ENCODE data around the gene RAPGEF2.

Gene RAPGEF2

DNA sequence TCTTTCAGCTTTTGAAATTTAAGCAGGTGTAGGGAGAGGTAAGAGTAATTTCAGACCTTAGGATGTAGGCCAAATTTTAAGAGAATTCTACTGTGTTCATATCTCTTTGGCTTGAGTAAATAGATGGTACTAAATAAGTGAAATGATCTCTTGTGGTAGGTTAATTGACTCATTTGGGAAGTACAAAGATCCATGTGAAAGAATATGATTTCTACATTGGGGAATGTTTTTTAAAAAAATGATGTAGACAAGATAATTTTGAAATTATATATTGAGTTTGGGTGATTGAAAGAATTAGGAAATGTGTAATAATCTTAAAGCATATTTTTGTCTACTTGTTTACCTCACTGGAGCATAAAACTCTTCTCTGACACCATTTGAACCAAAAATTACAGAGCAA lies 35.6 kb downstream of the RAPGEF2 start:
- H3K27ac ChIP-seq (ENCODE audit: low read depth, low read length, severe bottlenecking) = no peak overlapping the region
- no peaks in the 10 kb centered on the region for H3K4me1 ChIP-seq (ENCODE audit: control insufficient read depth, insufficient read depth, low read length, poor library complexity, severe bottlenecking)
- H3K4me3 ChIP-seq (ENCODE audit: extremely low read depth, insufficient read depth, low read length, poor library complexity, severe bottlenecking) = no peak overlapping the region
- H3K9me3 ChIP-seq (ENCODE audit: control insufficient read depth, low read length) = no peaks in the 10 kb centered on the region
- H3K36me3 ChIP-seq (ENCODE audit: control insufficient read depth, insufficient read depth, low read length) = no peaks in the 10 kb centered on the region

DNA sequence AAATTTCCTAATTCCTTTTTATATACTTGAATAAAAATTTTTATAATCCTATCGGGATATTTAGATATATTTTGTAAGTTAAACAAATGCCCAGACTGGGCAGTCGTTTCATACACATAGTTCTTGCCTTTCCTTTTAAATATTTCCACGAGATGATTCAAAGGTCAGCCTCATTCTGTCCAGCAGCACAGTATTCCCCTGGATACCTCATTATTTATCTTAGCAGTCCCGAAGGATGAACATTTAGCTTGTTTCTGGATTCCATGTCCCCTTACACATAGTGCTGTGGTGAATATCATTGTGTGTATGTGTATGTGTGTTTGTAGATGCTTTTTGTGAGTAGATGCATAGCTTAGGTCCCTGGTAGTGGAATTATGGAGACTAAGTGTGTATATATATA lies 38.3 kb downstream of the RAPGEF2 start:
- no peaks in the 10 kb centered on the region for H3K36me3 ChIP-seq (ENCODE audit: control insufficient read depth, insufficient read depth, low read length)
- WGBS, 2 experiments (ENCODE audit: insufficient coverage in 2 of 2) = 100% methylated on average over 1 of the region's 4 CpGs; no CpG with 5 or more reads in 1 of the 2 experiments
- H3K4me3 ChIP-seq (ENCODE audit: extremely low read depth, insufficient read depth, low read length, poor library complexity, severe bottlenecking) = no peak overlapping the region
- H3K27ac ChIP-seq (ENCODE audit: low read depth, low read length, severe bottlenecking) = no peak overlapping the region
- H3K9me3 ChIP-seq (ENCODE audit: control insufficient read depth, low read length) = no peaks in the 10 kb centered on the region
- H3K4me1 ChIP-seq (ENCODE audit: control insufficient read depth, insufficient read depth, low read length, poor library complexity, severe bottlenecking) = no peaks in the 10 kb centered on the region

DNA sequence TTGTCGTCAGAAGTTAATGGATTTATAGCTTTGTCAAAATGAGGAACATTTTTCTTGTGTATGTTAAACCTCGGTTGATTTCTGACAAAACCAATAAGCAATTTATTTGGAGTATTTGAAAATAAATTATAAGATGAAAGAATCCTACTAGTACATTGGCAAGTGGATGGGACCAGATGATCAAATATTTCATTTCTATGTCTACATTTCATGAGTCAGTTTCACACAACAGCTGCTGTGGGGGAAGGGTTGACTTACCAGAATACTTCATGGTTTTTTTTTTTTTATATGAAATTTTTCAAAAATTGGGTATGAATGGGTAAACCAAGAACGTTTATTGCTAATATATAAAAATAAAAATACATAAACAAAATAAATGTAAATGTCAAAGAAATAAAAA lies 39.4 kb downstream of the RAPGEF2 start:
- H3K9me3 ChIP-seq (ENCODE audit: control insufficient read depth, low read length) = no peaks in the 10 kb centered on the region
- H3K4me3 ChIP-seq (ENCODE audit: extremely low read depth, insufficient read depth, low read length, poor library complexity, severe bottlenecking) = no peak overlapping the region
- H3K36me3 ChIP-seq (ENCODE audit: control insufficient read depth, insufficient read depth, low read length) = no peaks in the 10 kb centered on the region
- WGBS, 2 experiments (ENCODE audit: insufficient coverage in 2 of 2) = no CpG with 5 or more reads among the region's 3 CpGs
- H3K4me1 ChIP-seq (ENCODE audit: control insufficient read depth, insufficient read depth, low read length, poor library complexity, severe bottlenecking) = no peaks in the 10 kb centered on the region
- H3K27ac ChIP-seq (ENCODE audit: low read depth, low read length, severe bottlenecking) = no peak overlapping the region

- whole genome bisulfite sequencing, 2 experiments (ENCODE audit: insufficient coverage in 2 of 2) = 100% methylated on average over 2 of the region's 5 CpGs; no CpG with 5 or more reads in 1 of the 2 experiments
Observed at GRCh38 chr4:159142681-159143384, 40.0 kb downstream of the RAPGEF2 start.

GRCh38 chr4:159143687-159144086 lies 40.8 kb downstream of the RAPGEF2 start:
- H3K4me3 ChIP-seq (ENCODE audit: extremely low read depth, insufficient read depth, low read length, poor library complexity, severe bottlenecking) = no peak overlapping the region
- WGBS, 2 experiments (ENCODE audit: insufficient coverage in 2 of 2) = 82 to 88% methylated on average over 1 of the region's 3 CpGs
- H3K9me3 ChIP-seq (ENCODE audit: control insufficient read depth, low read length) = no peaks in the 10 kb centered on the region
- H3K36me3 ChIP-seq (ENCODE audit: control insufficient read depth, insufficient read depth, low read length) = no peaks in the 10 kb centered on the region
- no peak overlapping the region for H3K27ac ChIP-seq (ENCODE audit: low read depth, low read length, severe bottlenecking)
- H3K4me1 ChIP-seq (ENCODE audit: control insufficient read depth, insufficient read depth, low read length, poor library complexity, severe bottlenecking) = no peaks in the 10 kb centered on the region

More at GRCh38 chr4:159142681-159143384, 40.0 kb downstream of the RAPGEF2 start:
- H3K27ac ChIP-seq (ENCODE audit: low read depth, low read length, severe bottlenecking) = no peak overlapping the region
- H3K4me3 ChIP-seq (ENCODE audit: extremely low read depth, insufficient read depth, low read length, poor library complexity, severe bottlenecking) = no peak overlapping the region
- no peaks in the 10 kb centered on the region for H3K9me3 ChIP-seq (ENCODE audit: control insufficient read depth, low read length)
- H3K36me3 ChIP-seq (ENCODE audit: control insufficient read depth, insufficient read depth, low read length) = no peaks in the 10 kb centered on the region
- no peaks in the 10 kb centered on the region for H3K4me1 ChIP-seq (ENCODE audit: control insufficient read depth, insufficient read depth, low read length, poor library complexity, severe bottlenecking)

- Histone ChIP-seq H3K27ac (ENCODE audit: low read depth, low read length, severe bottlenecking) (no peak overlapping the region), H3K36me3 (ENCODE audit: control insufficient read depth, insufficient read depth, low read length) (no peaks in the 10 kb centered on the region), H3K4me1 (ENCODE audit: control insufficient read depth, insufficient read depth, low read length, poor library complexity, severe bottlenecking) (no peaks in the 10 kb centered on the region), H3K4me3 (ENCODE audit: extremely low read depth, insufficient read depth, low read length, poor library complexity, severe bottlenecking) (no peak overlapping the region), H3K9me3 (ENCODE audit: control insufficient read depth, low read length) (no peaks in the 10 kb centered on the region)
- WGBS, 2 experiments (ENCODE audit: insufficient coverage in 2 of 2) = 88% methylated on average over 1 of the region's 4 CpGs; no CpG with 5 or more reads in 1 of the 2 experiments
Observed at GRCh38 chr4:159144112-159144694, 41.3 kb downstream of the RAPGEF2 start.

DNA sequence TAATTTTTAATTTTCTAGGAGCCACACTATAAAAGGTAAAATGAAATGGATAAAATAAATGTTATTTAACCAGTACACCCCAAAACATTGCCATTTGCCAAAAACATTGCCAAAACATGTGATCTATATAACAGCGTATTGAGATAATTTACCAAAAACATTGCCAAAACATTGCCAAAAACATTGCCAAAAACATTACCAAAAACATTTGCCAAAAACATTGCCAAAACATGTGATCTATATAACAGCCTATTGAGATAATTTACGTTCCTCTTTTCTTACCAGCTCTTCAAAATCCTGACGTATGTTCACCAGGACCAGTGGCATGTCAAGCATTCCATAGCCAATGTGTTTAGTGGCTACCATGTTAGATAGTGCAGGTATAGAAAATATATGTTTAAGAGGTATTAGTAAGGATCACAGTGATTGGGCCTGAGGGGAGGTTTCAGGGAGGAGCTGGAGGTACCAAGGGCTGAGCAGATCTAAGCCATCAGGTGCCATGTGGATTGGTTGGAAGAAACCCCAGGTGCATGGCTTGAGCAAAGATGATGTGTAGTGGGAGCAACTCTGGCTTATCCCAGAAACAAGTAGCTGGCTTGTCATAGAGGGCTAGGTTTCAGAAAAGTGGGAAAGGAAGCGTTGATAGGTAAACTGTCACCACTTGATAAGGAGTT lies 42.6 kb downstream of the RAPGEF2 start:
- no peaks in the 10 kb centered on the region for H3K4me1 ChIP-seq (ENCODE audit: control insufficient read depth, insufficient read depth, low read length, poor library complexity, severe bottlenecking)
- no peaks in the 10 kb centered on the region for H3K9me3 ChIP-seq (ENCODE audit: control insufficient read depth, low read length)
- H3K36me3 ChIP-seq (ENCODE audit: control insufficient read depth, insufficient read depth, low read length) = no peaks in the 10 kb centered on the region
- no peak overlapping the region for H3K4me3 ChIP-seq (ENCODE audit: extremely low read depth, insufficient read depth, low read length, poor library complexity, severe bottlenecking)
- H3K27ac ChIP-seq (ENCODE audit: low read depth, low read length, severe bottlenecking) = no peak overlapping the region
- 100% methylated on average over 2 of the region's 4 CpGs for WGBS, 2 experiments (ENCODE audit: insufficient coverage in 2 of 2)

DNA sequence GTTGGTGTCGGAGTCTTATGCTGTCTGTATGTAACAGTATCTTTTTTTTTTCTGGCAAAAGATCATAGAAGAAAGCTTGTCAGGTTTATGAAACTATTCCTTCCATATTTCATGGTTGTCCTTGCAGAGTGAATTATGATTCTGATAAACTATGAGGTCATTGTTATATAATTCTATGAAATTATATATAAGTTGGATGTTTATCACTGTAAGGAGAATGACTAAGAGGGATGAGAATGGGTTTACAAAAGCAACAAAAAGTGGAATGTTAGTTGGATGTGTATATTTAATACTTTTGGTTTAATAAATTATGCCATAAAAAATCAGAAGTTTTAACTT lies 43.1 kb downstream of the RAPGEF2 start:
- H3K27ac ChIP-seq (ENCODE audit: low read depth, low read length, severe bottlenecking) = no peak overlapping the region
- no peaks in the 10 kb centered on the region for H3K9me3 ChIP-seq (ENCODE audit: control insufficient read depth, low read length)
- no peaks in the 10 kb centered on the region for H3K4me1 ChIP-seq (ENCODE audit: control insufficient read depth, insufficient read depth, low read length, poor library complexity, severe bottlenecking)
- no peaks in the 10 kb centered on the region for H3K36me3 ChIP-seq (ENCODE audit: control insufficient read depth, insufficient read depth, low read length)
- 100% methylated on average over 1 of the region's 1 CpG for WGBS, 2 experiments (ENCODE audit: insufficient coverage in 2 of 2)
- no peak overlapping the region for H3K4me3 ChIP-seq (ENCODE audit: extremely low read depth, insufficient read depth, low read length, poor library complexity, severe bottlenecking)

DNA sequence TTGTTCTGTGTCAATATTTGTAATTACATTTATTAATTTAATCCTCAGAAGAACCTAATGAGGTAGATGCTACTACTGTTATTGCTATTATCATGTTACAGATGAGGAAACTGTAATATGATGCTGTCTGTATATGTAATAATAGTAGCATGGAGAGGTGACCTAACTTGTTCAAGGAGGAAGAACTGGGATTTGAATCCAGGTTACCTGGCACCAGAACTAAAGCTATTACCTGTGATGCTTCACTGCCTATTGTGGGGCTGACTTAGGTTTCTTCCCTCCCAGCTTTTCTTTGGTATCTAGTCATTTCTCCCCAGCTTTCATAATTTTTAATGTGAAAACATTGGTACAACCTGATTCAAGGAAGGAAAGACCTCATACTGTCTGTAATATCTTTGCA lies 43.6 kb downstream of the RAPGEF2 start:
- no peaks in the 10 kb centered on the region for H3K9me3 ChIP-seq (ENCODE audit: control insufficient read depth, low read length)
- H3K27ac ChIP-seq (ENCODE audit: low read depth, low read length, severe bottlenecking) = no peak overlapping the region
- no peaks in the 10 kb centered on the region for H3K36me3 ChIP-seq (ENCODE audit: control insufficient read depth, insufficient read depth, low read length)
- no peaks in the 10 kb centered on the region for H3K4me1 ChIP-seq (ENCODE audit: control insufficient read depth, insufficient read depth, low read length, poor library complexity, severe bottlenecking)
- H3K4me3 ChIP-seq (ENCODE audit: extremely low read depth, insufficient read depth, low read length, poor library complexity, severe bottlenecking) = no peak overlapping the region

GRCh38 chr4:159148441-159148840 lies 45.6 kb downstream of the RAPGEF2 start:
- Histone ChIP-seq H3K9me3 (ENCODE audit: control insufficient read depth, low read length) (no peaks in the 10 kb centered on the region), H3K4me3 (ENCODE audit: extremely low read depth, insufficient read depth, low read length, poor library complexity, severe bottlenecking) (no peak overlapping the region), H3K27ac (ENCODE audit: low read depth, low read length, severe bottlenecking) (no peak overlapping the region), H3K36me3 (ENCODE audit: control insufficient read depth, insufficient read depth, low read length) (no peaks in the 10 kb centered on the region), H3K4me1 (ENCODE audit: control insufficient read depth, insufficient read depth, low read length, poor library complexity, severe bottlenecking) (no peaks in the 10 kb centered on the region)
- no CpG with 5 or more reads among the region's 2 CpGs for WGBS, 2 experiments (ENCODE audit: insufficient coverage in 2 of 2)

DNA sequence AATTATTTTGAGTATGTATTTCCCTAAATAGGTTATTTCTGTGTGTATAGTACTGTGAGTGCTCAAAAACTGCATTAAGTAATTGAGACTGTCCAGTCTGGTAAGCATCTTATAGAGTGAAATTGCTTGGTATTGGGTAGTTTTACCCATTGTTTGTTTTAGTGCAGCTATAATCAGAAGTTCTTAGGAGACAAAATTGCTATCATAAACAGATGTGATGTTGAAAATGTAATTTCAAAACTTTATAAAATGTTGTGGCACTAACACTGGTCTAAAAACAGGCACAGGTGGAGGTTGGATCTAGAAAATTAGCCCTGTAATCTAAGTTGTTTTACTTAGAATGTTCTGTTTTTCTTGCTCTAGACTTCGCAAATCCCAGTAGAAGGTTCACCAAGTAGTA lies 46.8 kb downstream of the RAPGEF2 start:
- Histone ChIP-seq H3K4me3 (ENCODE audit: extremely low read depth, insufficient read depth, low read length, poor library complexity, severe bottlenecking) (no peak overlapping the region), H3K4me1 (ENCODE audit: control insufficient read depth, insufficient read depth, low read length, poor library complexity, severe bottlenecking) (no peaks in the 10 kb centered on the region), H3K36me3 (ENCODE audit: control insufficient read depth, insufficient read depth, low read length) (no peaks in the 10 kb centered on the region), H3K27ac (ENCODE audit: low read depth, low read length, severe bottlenecking) (no peak overlapping the region), H3K9me3 (ENCODE audit: control insufficient read depth, low read length) (no peaks in the 10 kb centered on the region)
- no CpG with 5 or more reads among the region's 1 CpG for WGBS, 2 experiments (ENCODE audit: insufficient coverage in 2 of 2)
